HepG2 (cell line): Measurements from ENCODE around the gene ALDH18A1. TPM values are rescaled to one million over a fixed set of nuclear protein-coding genes. Genes with fewer than 3 reads are reported as not detected.
A peak's percentile ranks its signal among the peaks of the same experiment; 100 is the strongest.

Source experiments
- ATAC-seq: fragments of 200-7000 bp; cut with Tn5 transposase; 3 replicates; pipeline ENCODE4 v1.9.1; 2020; ENCODE audit warnings: mild to moderate bottlenecking, moderate library complexity
- BruUV-seq: library from RNA; stranded (reverse); fragments of 400-500 nt; replicated peaks from 2 replicates; lab custom pipeline; 2021; lab: Mats Ljungman, UMichigan
- CTCF ChIA-PET: fragments of 300-600 bp; formaldehyde crosslinking; extraction: SDS; loops from one replicate; lab custom pipeline; 2021; ENCODE audit warnings: low total read pairs, inconsistent platforms, low intra/inter-chr PET ratio; lab: Yijun Ruan, JAX
- POLR2A ChIA-PET: fragments of 350-600 bp; sonication (Branson Sonifier 250); formaldehyde crosslinking; loops from one replicate; lab custom pipeline; 2020; ENCODE audit warnings: antibody characterized with exemption, inconsistent platforms; lab: Yijun Ruan, JAX
- DNase-seq: peaks from one replicate; pipeline ENCODE4 v3.0.0-alpha.2; 2015; ENCODE audit warnings: low spot score
- FAIRE-seq: peaks from 3 replicates; lab custom pipeline; 2011; peaks lifted over from hg19 to GRCh38; lab: Jason Lieb, UNC
- H2AFZ ChIP-seq: one replicate; pipeline ENCODE4 v1.6.1; 2011; ENCODE audit warnings: low read length, inconsistent platforms
- H3K27ac ChIP-seq: fragments of 300-600 bp; 3 replicates; pipeline ENCODE4 v1.8.0; 2011; ENCODE audit warnings: mixed run types, mild to moderate bottlenecking, mixed read lengths, low read length, inconsistent platforms; ENCODE audit not compliant: insufficient read depth; ENCODE audit errors: extremely low read length
- H3K27me3 ChIP-seq, 2 experiments: fragments of 200-600 bp in 1 of 2; 2 replicates in 1 of 2; 3 replicates in 1 of 2; pipeline versions ENCODE4 v1.6.0 to v1.8.0; 2011; ENCODE audit warnings: low read length in 2 of 2, mild to moderate bottlenecking in 2 of 2, moderate library complexity in 2 of 2, inconsistent platforms in 1 of 2; ENCODE audit not compliant: insufficient read depth in 2 of 2, control insufficient read depth in 1 of 2
- H3K36me3 ChIP-seq, 2 experiments: fragments of 200-600 bp in 1 of 2; replicated peaks in 1 of 2; 2 replicates in 1 of 2; 3 replicates in 1 of 2; pipeline versions ENCODE4 v1.5.1 to v1.8.0; 2011; ENCODE audit warnings: low read length in 2 of 2, inconsistent platforms in 1 of 2; ENCODE audit not compliant: insufficient read depth in 2 of 2, control insufficient read depth in 1 of 2
- H3K4me1 ChIP-seq: 2 replicates; pipeline ENCODE4 v1.5.1; 2012; ENCODE audit warnings: low read length, inconsistent platforms; ENCODE audit not compliant: insufficient read depth
- H3K4me2 ChIP-seq: 2 replicates; pipeline ENCODE4 v1.6.0; 2011; ENCODE audit warnings: low read depth, low read length, inconsistent platforms
- H3K4me3 ChIP-seq, 3 experiments: fragments of 200-600 bp in 1 of 3; sonication (generic), shearing (Covaris generic) in 1 of 3; replicated peaks in 1 of 3; 2 replicates each; pipeline ENCODE4 v1.5.1; 2011 to 2016; ENCODE audit warnings: low read length in 3 of 3, inconsistent platforms in 2 of 3, low read depth in 2 of 3, mild to moderate bottlenecking in 2 of 3, control low read depth in 1 of 3, mixed read lengths in 1 of 3; ENCODE audit not compliant: insufficient read depth in 1 of 3
- H3K79me2 ChIP-seq: one replicate; pipeline ENCODE4 v1.6.1; 2011; ENCODE audit warnings: low read length, inconsistent platforms; ENCODE audit not compliant: insufficient read depth
- H3K9ac ChIP-seq: 2 replicates; pipeline ENCODE4 v1.6.0; 2011; ENCODE audit warnings: mild to moderate bottlenecking, low read depth, low read length, inconsistent platforms; ENCODE audit not compliant: insufficient read depth
- H3K9me3 ChIP-seq: 2 replicates; pipeline ENCODE4 v1.5.1; 2012; ENCODE audit warnings: mild to moderate bottlenecking, low read length
- H4K20me1 ChIP-seq: 2 replicates; pipeline ENCODE4 v1.6.0; 2011; ENCODE audit warnings: inconsistent platforms, mild to moderate bottlenecking, low read length, moderate library complexity; ENCODE audit not compliant: insufficient read depth
- BCL6 ChIP-seq: IDR thresholded peaks from 2 replicates; pipeline ENCODE4 v1.6.1; 2016; ENCODE audit warnings: missing genetic modification reagents, missing compliant biosample characterization
- HOXD1 ChIP-seq: sonication (generic); formaldehyde crosslinking; IDR thresholded peaks from 2 replicates; pipeline ENCODE4 v1.5.0; 2020; ENCODE audit warnings: missing genetic modification reagents
- NCOA2 ChIP-seq: sonication (generic); formaldehyde crosslinking; IDR thresholded peaks from 2 replicates; pipeline ENCODE4 v1.8.0; 2022; ENCODE audit warnings: inconsistent platforms
- NFE2L2 ChIP-seq: fragments of 150-350 bp; IDR thresholded peaks from 2 replicates; pipeline ENCODE4 v1.6.1; 2014; ENCODE audit warnings: low read length
- NR2F1 ChIP-seq, 2 experiments: fragments of 450-650 bp in 1 of 2; formaldehyde crosslinking in 1 of 2; IDR thresholded peaks; 2 replicates each; pipeline versions ENCODE4 v1.5.0 to v1.6.1; 2016 to 2020; ENCODE audit warnings: mild to moderate bottlenecking in 1 of 2, missing compliant biosample characterization in 1 of 2, missing genetic modification reagents in 1 of 2, moderate library complexity in 1 of 2
- RERE ChIP-seq: IDR thresholded peaks from 2 replicates; pipeline ENCODE4 v1.6.1; 2016; ENCODE audit warnings: low read depth, missing genetic modification reagents, missing compliant biosample characterization
- TMF1 ChIP-seq: sonication (generic); formaldehyde crosslinking; IDR thresholded peaks from 2 replicates; pipeline ENCODE4 v1.8.1; 2022; ENCODE audit warnings: low read depth, missing genetic modification reagents
- ZNF205 ChIP-seq: IDR thresholded peaks from 2 replicates; pipeline ENCODE4 v1.6.1; 2018; ENCODE audit warnings: missing biosample characterization, missing genetic modification reagents
- ZNF326 ChIP-seq: sonication (generic); formaldehyde crosslinking; IDR thresholded peaks from 2 replicates; pipeline ENCODE4 v1.4.0; 2020; ENCODE audit warnings: missing genetic modification reagents, borderline replicate concordance
- ZNF768 ChIP-seq: sonication (generic); formaldehyde crosslinking; IDR thresholded peaks from 2 replicates; pipeline ENCODE4 v1.4.0; 2020; ENCODE audit warnings: missing genetic modification reagents
- WGBS: methylation state at CpG from one replicate; pipeline ENCODE4 v1.1.6; 2017; ENCODE audit warnings: low lambda C conversion rate; 5-methylcytosine and 5-hydroxymethylcytosine counted together
- in situ Hi-C: cut with HindIII; loops from 2 replicates; pipeline ENCODE4 v1.10.0; 2017; ENCODE audit warnings: low pct_unique_long_range_greater_than_20kb; ENCODE audit not compliant: extremely low pct_ligation_motif_present
- intact Hi-C: fragments of 100-400 bp; cut with micrococcal nuclease; formaldehyde crosslinking; loops from one replicate; pipeline ENCODE4 v1.10.0; 2022; ENCODE audit not compliant: unreplicated experiment
- polyA plus RNA-seq, 8 experiments: library from polyadenylated mRNA; depleted of rRNA in 3 of 8; stranded (reverse) in 7 of 8; unstranded in 1 of 8; fragments of >200 nt; fragmentation: Illumina TruSeq in 4 of 8; extraction: Trizol in 4 of 8; gene quantifications; 2 replicates each; pipeline versions ENCODE4 v1.2.1 to v1.2.3, GENCODE V29; 2011 to 2016; ENCODE audit warnings: low read depth in 4 of 8, missing spikeins in 1 of 8, mixed read lengths in 1 of 8; ENCODE audit not compliant: insufficient read depth in 1 of 8
- total RNA-seq, 5 experiments: library from RNA; depleted of rRNA; stranded (reverse); fragments of >200 nt; fragmentation: Illumina TruSeq; extraction: Trizol; gene quantifications; 2 replicates each; pipeline ENCODE4 v1.2.3, GENCODE V29; 2016; ENCODE audit warnings: low read depth in 1 of 5

Gene ALDH18A1
- total and polyA plus RNA-seq, 2 of the 13 experiments (the other 11 are each of a cell fraction or from before 2014, with no cell fraction given): 180 to 263 TPM

- TF ChIP-seq RERE: no peak
- no peak for TF ChIP-seq TMF1 (CRISPR knock-in tag)
- no peak for TF ChIP-seq BCL6 (CRISPR knock-in tag)
- TF ChIP-seq NFE2L2: no peak
- TF ChIP-seq NCOA2 (CRISPR knock-in tag): no peak
- no peak for TF ChIP-seq ZNF205 (CRISPR knock-in tag)
- no peak for TF ChIP-seq ZNF326 (CRISPR knock-in tag)
- no peak for TF ChIP-seq NR2F1 (CRISPR knock-in tag; IDR thresholded peaks at IDR 0.05)
- TF ChIP-seq, all 625 proteins: peak for 0
Observed at GRCh38 chr10:95618101-95618500, 38.4 kb downstream of the ALDH18A1 start (continued).

GRCh38 chr10:95616446-95616845 lies 40.1 kb downstream of the ALDH18A1 start:
- FAIRE-seq: no peak

More at GRCh38 chr10:95616446-95616845, 40.1 kb downstream of the ALDH18A1 start:
- no peak overlapping the region for H2AFZ ChIP-seq
- no peaks in the 10 kb centered on the region for H3K9me3 ChIP-seq
- no peak overlapping the region for H3K4me3 ChIP-seq
- TF ChIP-seq ZNF768 (CRISPR knock-in tag): peak; percentile 16; the same call in 1 of the 2 replicates
- no peak for TF ChIP-seq HOXD1 (CRISPR knock-in tag)
- H3K27ac ChIP-seq: no peak overlapping the region
- H3K9ac ChIP-seq: no peak overlapping the region
- DNase-seq (no peak), ATAC-seq (no peak)
- POLR2A ChIA-PET: no interaction called here
- H3K36me3 ChIP-seq: peaks cover 41 to 82% of the 10 kb centered on the region in 2 experiments
- CTCF ChIA-PET: no interaction called here
- WGBS: 97% methylated on average over 4 of the region's 4 CpGs
- no peak overlapping the region for H3K4me2 ChIP-seq
- in situ Hi-C loops (loop anchor here (25.0 kb wide), 1 partner anchor 479 kb away; no protein-coding TSS in a partner anchor), intact Hi-C loops (no loop called here)
- H3K4me1 ChIP-seq: peaks cover 30% of the 10 kb centered on the region
- peaks cover 1% of the 10 kb centered on the region for H3K79me2 ChIP-seq
- no TSS peak for BruUV-seq
- H3K27me3 ChIP-seq: no peaks in the 10 kb centered on the region
- 0 out of 2 replicates have a peak, but pooled peaks cover 3% of the 10 kb centered on the region for H4K20me1 ChIP-seq
